Panc1 (cell line): ENCODE results near the gene FOLR3. TPM values are rescaled to one million over a fixed set of nuclear protein-coding genes. Genes with fewer than 3 reads are reported as not detected.

Experiments
- ATAC-seq: fragments of 200-7000 bp; cut with Tn5 transposase; 2 replicates; pipeline ENCODE4 v1.9.1; 2020; ENCODE audit warnings: mild to moderate bottlenecking, moderate library complexity
- BruUV-seq: library from RNA; stranded (reverse); fragments of 400-500 nt; replicated peaks from 2 replicates; lab custom pipeline; 2021; lab: Mats Ljungman, UMichigan
- CTCF ChIA-PET: fragments of 300-600 bp; sonication (Branson Sonifier 250); formaldehyde crosslinking; loops from one replicate; lab custom pipeline; 2022; ENCODE audit warnings: antibody characterized with exemption; lab: Charles Lee
- POLR2A ChIA-PET: fragments of 300-600 bp; sonication (Branson Sonifier 250); formaldehyde crosslinking; loops from one replicate; lab custom pipeline; 2022; ENCODE audit warnings: antibody characterized with exemption; lab: Charles Lee
- DNase-seq: peaks from one replicate; pipeline ENCODE4 v3.0.0-alpha.2; 2010; ENCODE audit warnings: low read depth, low spot score
- H3K27ac ChIP-seq: 2 replicates; pipeline ENCODE4 v1.5.1; 2011; ENCODE audit warnings: mild to moderate bottlenecking, low read length, inconsistent platforms
- H3K27me3 ChIP-seq: fragments of 200-500 bp; sonication (Bioruptor generic); 2 replicates; pipeline ENCODE4 v1.6.0; 2014; ENCODE audit warnings: low read length, inconsistent platforms; ENCODE audit not compliant: control insufficient read depth, insufficient read depth
- H3K36me3 ChIP-seq: fragments of 200-500 bp; sonication (Bioruptor generic); 2 replicates; pipeline ENCODE4 v1.5.1; 2014; ENCODE audit warnings: inconsistent platforms, mild to moderate bottlenecking, low read length, moderate library complexity; ENCODE audit not compliant: control insufficient read depth, insufficient read depth
- H3K4me1 ChIP-seq: 2 replicates; pipeline ENCODE4 v1.5.1; 2011; ENCODE audit warnings: inconsistent platforms, mild to moderate bottlenecking, low read length, moderate library complexity; ENCODE audit not compliant: control insufficient read depth, insufficient read depth
- H3K4me3 ChIP-seq, 2 experiments: 2 replicates each; pipeline ENCODE4 v1.5.1; 2011 to 2012; ENCODE audit warnings: low read depth in 2 of 2, low read length in 2 of 2, mild to moderate bottlenecking in 2 of 2, inconsistent platforms in 1 of 2, moderate library complexity in 1 of 2
- H3K9me3 ChIP-seq: fragments of 200-500 bp; sonication (Bioruptor generic); 2 replicates; pipeline ENCODE4 v1.5.1; 2014; ENCODE audit warnings: low read depth, mild to moderate bottlenecking, inconsistent platforms, low read length, moderate library complexity; ENCODE audit not compliant: control insufficient read depth, insufficient read depth
- POLR2AphosphoS5 ChIP-seq: IDR thresholded peaks from 2 replicates; pipeline ENCODE4 v1.6.1; 2012; ENCODE audit warnings: mild to moderate bottlenecking, low read depth, low read length, moderate library complexity
- SIN3A ChIP-seq: IDR thresholded peaks from 2 replicates; pipeline ENCODE4 v1.6.1; 2012; ENCODE audit warnings: low read depth, mild to moderate bottlenecking, low read length, moderate library complexity, borderline replicate concordance; ENCODE audit not compliant: insufficient read depth
- TCF7L2 ChIP-seq: IDR thresholded peaks from 2 replicates; pipeline ENCODE4 v1.6.1; 2011; ENCODE audit warnings: mild to moderate bottlenecking, low read depth, low read length, inconsistent platforms
- in situ Hi-C: cut with HindIII; loops from 2 replicates; pipeline ENCODE4 v1.10.0; 2016; ENCODE audit warnings: low sequenced_read_pairs, low pct_unique_long_range_greater_than_20kb
- intact Hi-C: fragments of 100-400 bp; cut with micrococcal nuclease; formaldehyde crosslinking; loops from one replicate; pipeline ENCODE4 v1.10.0; 2022; ENCODE audit not compliant: unreplicated experiment
- total RNA-seq: library from RNA; stranded (reverse); gene quantifications from one replicate; pipeline ENCODE4 v1.2.1, GENCODE V29; 2021; ENCODE audit not compliant: unreplicated experiment
- TF ChIP-seq, protein P1 (sequence below): fragments of 450-650 bp; IDR thresholded peaks from 2 replicates; pipeline ENCODE4 v1.5.1; 2017; ENCODE audit warnings: mild to moderate bottlenecking
- TF ChIP-seq, protein P2 (sequence below), 2 experiments: IDR thresholded peaks; 2 replicates each; pipeline ENCODE4 v1.6.1; 2011 to 2012; ENCODE audit warnings: low read depth in 2 of 2, control low read depth in 1 of 2, low read length in 1 of 2, mild to moderate bottlenecking in 1 of 2, moderate library complexity in 1 of 2; ENCODE audit not compliant: insufficient read depth in 1 of 2

The FOLR3 gene
- total RNA-seq, 1 experiment from 2014 or later: not detected

DNA sequence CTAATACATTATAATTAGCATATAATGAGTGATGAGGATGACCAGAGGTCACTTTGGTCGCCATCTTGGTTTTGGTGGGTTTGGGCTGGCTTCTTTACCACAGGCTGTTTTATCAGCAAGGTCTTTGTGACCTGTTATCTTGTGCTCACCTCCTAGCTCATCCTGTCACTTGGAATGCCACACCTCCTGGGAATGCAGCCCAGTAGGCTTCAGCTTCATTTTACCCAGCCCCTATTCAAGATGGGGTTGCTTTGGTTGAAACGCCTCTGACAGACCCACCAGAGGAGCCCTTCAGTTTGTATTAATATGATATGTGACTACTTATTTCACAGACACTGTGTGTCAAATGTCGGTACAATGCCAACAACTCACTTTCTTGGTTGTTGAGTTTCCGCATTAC, 20.2 kb downstream of the FOLR3 start:
- BruUV-seq: no TSS peak
- Histone ChIP-seq H3K9me3 (no peaks in the 10 kb centered on the region), H3K4me3 (no peak overlapping the region), H3K27me3 (no peaks in the 10 kb centered on the region; the same call in 1 of the 2 replicates), H3K27ac (no peak overlapping the region), H3K4me1 (no peaks in the 10 kb centered on the region), H3K36me3 (no peaks in the 10 kb centered on the region)
- intact Hi-C loops (no loop called here), in situ Hi-C loops (no loop called here)
- ATAC-seq: no peak
- TF ChIP-seq POLR2AphosphoS5 (no peak), TCF7L2 (no peak), SIN3A (no peak)
- TF ChIP-seq, protein P1, sequence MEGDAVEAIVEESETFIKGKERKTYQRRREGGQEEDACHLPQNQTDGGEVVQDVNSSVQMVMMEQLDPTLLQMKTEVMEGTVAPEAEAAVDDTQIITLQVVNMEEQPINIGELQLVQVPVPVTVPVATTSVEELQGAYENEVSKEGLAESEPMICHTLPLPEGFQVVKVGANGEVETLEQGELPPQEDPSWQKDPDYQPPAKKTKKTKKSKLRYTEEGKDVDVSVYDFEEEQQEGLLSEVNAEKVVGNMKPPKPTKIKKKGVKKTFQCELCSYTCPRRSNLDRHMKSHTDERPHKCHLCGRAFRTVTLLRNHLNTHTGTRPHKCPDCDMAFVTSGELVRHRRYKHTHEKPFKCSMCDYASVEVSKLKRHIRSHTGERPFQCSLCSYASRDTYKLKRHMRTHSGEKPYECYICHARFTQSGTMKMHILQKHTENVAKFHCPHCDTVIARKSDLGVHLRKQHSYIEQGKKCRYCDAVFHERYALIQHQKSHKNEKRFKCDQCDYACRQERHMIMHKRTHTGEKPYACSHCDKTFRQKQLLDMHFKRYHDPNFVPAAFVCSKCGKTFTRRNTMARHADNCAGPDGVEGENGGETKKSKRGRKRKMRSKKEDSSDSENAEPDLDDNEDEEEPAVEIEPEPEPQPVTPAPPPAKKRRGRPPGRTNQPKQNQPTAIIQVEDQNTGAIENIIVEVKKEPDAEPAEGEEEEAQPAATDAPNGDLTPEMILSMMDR: no peak
- TF ChIP-seq, protein P2, sequence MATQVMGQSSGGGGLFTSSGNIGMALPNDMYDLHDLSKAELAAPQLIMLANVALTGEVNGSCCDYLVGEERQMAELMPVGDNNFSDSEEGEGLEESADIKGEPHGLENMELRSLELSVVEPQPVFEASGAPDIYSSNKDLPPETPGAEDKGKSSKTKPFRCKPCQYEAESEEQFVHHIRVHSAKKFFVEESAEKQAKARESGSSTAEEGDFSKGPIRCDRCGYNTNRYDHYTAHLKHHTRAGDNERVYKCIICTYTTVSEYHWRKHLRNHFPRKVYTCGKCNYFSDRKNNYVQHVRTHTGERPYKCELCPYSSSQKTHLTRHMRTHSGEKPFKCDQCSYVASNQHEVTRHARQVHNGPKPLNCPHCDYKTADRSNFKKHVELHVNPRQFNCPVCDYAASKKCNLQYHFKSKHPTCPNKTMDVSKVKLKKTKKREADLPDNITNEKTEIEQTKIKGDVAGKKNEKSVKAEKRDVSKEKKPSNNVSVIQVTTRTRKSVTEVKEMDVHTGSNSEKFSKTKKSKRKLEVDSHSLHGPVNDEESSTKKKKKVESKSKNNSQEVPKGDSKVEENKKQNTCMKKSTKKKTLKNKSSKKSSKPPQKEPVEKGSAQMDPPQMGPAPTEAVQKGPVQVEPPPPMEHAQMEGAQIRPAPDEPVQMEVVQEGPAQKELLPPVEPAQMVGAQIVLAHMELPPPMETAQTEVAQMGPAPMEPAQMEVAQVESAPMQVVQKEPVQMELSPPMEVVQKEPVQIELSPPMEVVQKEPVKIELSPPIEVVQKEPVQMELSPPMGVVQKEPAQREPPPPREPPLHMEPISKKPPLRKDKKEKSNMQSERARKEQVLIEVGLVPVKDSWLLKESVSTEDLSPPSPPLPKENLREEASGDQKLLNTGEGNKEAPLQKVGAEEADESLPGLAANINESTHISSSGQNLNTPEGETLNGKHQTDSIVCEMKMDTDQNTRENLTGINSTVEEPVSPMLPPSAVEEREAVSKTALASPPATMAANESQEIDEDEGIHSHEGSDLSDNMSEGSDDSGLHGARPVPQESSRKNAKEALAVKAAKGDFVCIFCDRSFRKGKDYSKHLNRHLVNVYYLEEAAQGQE (IDR thresholded peaks at IDR 0.05; ENCODE audit: insufficient read depth in 1 of 2, low read depth in 2 of 2, low read length in 1 of 2): no peak
- ChIA-PET CTCF (no interaction called here), POLR2A (no interaction called here)
- DNase-seq: no peak

DNA sequence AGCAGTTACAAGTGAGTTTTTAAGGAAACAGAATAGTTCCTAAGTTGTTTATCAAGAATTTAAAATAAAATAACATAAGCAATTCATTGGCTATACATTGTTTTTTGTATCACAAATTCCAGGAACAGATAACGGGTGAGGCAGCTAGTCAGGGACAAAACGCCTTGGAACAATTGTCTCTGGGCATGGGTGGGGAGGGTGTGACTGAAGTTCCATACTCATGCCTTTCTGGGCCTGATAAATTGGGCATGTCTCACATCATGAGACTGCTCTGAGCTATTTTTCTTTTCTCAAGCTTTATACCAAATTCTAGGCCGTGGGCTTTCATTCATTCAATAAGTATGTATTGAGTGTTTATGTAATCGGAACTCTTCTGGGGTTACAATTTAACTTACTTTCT, 21.6 kb downstream of the FOLR3 start:
- no TSS peak for BruUV-seq
- ChIA-PET POLR2A (no interaction called here), CTCF (no interaction called here)
- ATAC-seq: no peak
- DNase-seq: no peak
- Histone ChIP-seq H3K4me3 (no peak overlapping the region), H3K4me1 (no peaks in the 10 kb centered on the region), H3K27ac (no peak overlapping the region), H3K27me3 (peaks cover 2% of the 10 kb centered on the region; the same call in 1 of the 2 replicates), H3K9me3 (no peaks in the 10 kb centered on the region), H3K36me3 (no peaks in the 10 kb centered on the region)
- TF ChIP-seq SIN3A: no peak
- TF ChIP-seq TCF7L2: no peak
- TF ChIP-seq, protein P2 (IDR thresholded peaks at IDR 0.05; ENCODE audit: insufficient read depth in 1 of 2, low read depth in 2 of 2, low read length in 1 of 2): no peak
- no peak for TF ChIP-seq POLR2AphosphoS5
- TF ChIP-seq, protein P1: no peak
- in situ Hi-C loops: no loop called here
- intact Hi-C loops: no loop called here
